GM23338 (cell line): ENCODE measurements around the gene PDE12.

Experiments used
- CTCF ChIP-seq, 2 experiments: fragments of 200-600 bp in 1 of 2; sonication (generic) in 1 of 2; conservative IDR thresholded peaks; 2 replicates each; pipeline versions ENCODE4 v1.5.1 to v1.6.1; 2016 to 2017; ENCODE audit warnings: antibody characterized with exemption in 2 of 2, low read depth in 2 of 2, mild to moderate bottlenecking in 2 of 2, moderate library complexity in 1 of 2
- ETS1 ChIP-seq: IDR thresholded peaks from 2 replicates; pipeline ENCODE4 v1.6.1; 2016; ENCODE audit warnings: antibody characterized with exemption
- EZH2phosphoT487 ChIP-seq: fragments of 200-600 bp; sonication (generic); IDR thresholded peaks from one replicate; pipeline ENCODE4 v1.8.1; 2018; ENCODE audit warnings: antibody characterized with exemption; ENCODE audit not compliant: unreplicated experiment
- POLR2AphosphoS5 ChIP-seq: IDR thresholded peaks from 2 replicates; pipeline ENCODE4 v1.6.1; 2016; ENCODE audit warnings: antibody characterized with exemption, low read depth
- TF ChIP-seq, protein P1 (sequence below): fragments of 250-450 bp; sonication (Bioruptor Pico); IDR thresholded peaks from 2 replicates; pipeline ENCODE4 v1.5.0; 2020; ENCODE audit warnings: mild to moderate bottlenecking, moderate library complexity

DNA sequence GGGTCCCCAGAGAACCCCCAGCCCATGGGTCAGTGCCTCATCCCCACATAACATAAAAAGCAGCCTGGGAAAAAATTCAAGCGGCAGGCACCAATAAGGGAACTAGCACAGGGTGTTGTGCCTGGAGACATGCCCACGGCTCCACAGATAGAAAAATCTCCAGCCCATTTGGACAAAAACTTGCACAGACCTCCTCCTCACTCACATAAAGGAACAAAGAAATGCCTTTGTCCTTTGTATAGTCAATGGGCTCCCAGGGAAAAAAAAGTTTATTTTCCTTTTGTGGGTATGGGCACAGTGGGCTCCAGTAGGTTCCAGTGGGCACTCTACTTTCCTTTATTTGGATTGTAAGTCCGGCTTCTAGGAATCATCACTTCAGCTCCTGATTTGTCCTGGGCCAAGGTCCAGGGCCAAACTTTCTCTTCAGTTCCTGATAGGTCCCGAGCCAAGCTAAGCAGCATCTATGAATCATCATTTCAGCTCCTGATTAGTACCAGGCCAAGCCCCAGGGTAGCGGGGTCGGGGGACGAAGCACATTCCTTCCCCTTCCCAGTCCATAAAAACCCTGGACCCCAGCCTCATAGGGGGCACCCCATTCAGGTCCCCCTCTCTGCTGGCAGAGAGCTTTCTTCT, 10.3 kb upstream of the PDE12 start:
- TF ChIP-seq CTCF (conservative IDR thresholded peaks at IDR 0.05; ENCODE audit: low read depth in 2 of 2), result no peak
- TF ChIP-seq ETS1, result no peak
- TF ChIP-seq, protein P1, sequence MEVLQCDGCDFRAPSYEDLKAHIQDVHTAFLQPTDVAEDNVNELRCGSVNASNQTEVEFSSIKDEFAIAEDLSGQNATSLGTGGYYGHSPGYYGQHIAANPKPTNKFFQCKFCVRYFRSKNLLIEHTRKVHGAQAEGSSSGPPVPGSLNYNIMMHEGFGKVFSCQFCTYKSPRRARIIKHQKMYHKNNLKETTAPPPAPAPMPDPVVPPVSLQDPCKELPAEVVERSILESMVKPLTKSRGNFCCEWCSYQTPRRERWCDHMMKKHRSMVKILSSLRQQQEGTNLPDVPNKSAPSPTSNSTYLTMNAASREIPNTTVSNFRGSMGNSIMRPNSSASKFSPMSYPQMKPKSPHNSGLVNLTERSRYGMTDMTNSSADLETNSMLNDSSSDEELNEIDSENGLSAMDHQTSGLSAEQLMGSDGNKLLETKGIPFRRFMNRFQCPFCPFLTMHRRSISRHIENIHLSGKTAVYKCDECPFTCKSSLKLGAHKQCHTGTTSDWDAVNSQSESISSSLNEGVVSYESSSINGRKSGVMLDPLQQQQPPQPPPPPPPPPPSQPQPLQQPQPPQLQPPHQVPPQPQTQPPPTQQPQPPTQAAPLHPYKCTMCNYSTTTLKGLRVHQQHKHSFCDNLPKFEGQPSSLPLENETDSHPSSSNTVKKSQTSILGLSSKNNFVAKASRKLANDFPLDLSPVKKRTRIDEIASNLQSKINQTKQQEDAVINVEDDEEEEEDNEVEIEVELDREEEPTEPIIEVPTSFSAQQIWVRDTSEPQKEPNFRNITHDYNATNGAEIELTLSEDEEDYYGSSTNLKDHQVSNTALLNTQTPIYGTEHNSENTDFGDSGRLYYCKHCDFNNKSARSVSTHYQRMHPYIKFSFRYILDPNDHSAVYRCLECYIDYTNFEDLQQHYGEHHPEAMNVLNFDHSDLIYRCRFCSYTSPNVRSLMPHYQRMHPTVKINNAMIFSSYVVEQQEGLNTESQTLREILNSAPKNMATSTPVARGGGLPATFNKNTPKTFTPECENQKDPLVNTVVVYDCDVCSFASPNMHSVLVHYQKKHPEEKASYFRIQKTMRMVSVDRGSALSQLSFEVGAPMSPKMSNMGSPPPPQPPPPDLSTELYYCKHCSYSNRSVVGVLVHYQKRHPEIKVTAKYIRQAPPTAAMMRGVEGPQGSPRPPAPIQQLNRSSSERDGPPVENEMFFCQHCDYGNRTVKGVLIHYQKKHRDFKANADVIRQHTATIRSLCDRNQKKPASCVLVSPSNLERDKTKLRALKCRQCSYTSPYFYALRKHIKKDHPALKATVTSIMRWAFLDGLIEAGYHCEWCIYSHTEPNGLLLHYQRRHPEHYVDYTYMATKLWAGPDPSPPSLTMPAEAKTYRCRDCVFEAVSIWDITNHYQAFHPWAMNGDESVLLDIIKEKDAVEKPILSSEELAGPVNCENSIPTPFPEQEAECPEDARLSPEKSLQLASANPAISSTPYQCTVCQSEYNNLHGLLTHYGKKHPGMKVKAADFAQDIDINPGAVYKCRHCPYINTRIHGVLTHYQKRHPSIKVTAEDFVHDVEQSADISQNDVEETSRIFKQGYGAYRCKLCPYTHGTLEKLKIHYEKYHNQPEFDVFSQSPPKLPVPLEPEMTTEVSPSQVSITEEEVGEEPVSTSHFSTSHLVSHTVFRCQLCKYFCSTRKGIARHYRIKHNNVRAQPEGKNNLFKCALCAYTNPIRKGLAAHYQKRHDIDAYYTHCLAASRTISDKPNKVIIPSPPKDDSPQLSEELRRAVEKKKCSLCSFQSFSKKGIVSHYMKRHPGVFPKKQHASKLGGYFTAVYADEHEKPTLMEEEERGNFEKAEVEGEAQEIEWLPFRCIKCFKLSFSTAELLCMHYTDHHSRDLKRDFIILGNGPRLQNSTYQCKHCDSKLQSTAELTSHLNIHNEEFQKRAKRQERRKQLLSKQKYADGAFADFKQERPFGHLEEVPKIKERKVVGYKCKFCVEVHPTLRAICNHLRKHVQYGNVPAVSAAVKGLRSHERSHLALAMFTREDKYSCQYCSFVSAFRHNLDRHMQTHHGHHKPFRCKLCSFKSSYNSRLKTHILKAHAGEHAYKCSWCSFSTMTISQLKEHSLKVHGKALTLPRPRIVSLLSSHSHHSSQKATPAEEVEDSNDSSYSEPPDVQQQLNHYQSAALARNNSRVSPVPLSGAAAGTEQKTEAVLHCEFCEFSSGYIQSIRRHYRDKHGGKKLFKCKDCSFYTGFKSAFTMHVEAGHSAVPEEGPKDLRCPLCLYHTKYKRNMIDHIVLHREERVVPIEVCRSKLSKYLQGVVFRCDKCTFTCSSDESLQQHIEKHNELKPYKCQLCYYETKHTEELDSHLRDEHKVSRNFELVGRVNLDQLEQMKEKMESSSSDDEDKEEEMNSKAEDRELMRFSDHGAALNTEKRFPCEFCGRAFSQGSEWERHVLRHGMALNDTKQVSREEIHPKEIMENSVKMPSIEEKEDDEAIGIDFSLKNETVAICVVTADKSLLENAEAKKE (CRISPR knock-in tag), result no peak
- no peak for TF ChIP-seq POLR2AphosphoS5
- no peak for TF ChIP-seq EZH2phosphoT487
